T follicular helper cell (primary cell): ENCODE measurements around the gene CTDSP2.
A peak's percentile ranks its signal among the peaks of the same experiment; 100 is the strongest.
"Not testable (repeated sequence)": the region's sequence is repeated elsewhere in the genome, so short reads cannot be mapped to it uniquely, and the experiment has no call there.

Experiments used
- DNase-seq: peaks from one replicate; pipeline ENCODE4 v3.0.0-alpha.2; 2020; ENCODE audit warnings: low read depth

The CTDSP2 gene

DNA sequence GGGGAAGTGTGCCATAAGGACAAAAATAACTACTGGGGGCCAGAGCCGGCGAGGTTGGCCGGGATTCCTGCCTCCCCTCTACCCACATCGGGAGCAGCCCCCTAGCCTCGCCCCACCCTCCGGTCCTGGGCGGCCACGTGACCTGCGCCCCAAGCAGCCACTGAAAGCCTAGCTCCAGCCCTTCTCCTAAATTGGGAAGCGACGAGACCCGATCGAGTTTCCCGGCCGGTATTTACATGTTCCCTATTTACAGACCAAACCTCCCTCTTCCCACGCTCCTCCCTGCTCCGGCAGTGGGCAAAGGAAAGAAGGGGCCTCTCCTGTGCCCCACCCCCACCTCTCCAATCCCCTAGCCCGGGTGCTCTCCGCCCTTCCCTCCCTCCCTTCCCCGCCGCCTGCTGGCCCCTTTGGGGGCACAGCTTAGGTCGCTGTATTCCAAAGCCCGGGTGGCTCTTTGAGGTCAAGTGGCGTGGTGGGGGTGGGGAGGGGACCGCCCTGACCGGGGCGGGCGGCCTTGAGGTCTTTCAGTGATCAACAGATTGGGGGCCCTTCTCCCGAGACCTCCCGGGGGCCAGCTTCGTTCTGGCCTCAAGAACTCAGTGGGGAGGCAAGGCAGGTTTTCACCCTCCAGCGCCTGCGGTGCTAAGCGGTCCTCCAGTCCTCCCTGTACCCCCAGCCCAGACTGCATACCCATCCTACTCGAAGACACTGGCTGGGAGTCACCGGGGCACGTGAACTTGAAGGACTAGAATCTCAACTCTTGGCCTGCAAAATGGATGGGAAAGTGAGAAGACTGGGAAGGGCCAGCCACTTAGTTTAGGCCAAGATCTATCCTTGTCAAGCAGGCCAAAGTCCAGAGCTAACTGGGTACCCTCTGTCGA lies 6.3 kb upstream of the CTDSP2 start:
- no peak for DNase-seq

DNA sequence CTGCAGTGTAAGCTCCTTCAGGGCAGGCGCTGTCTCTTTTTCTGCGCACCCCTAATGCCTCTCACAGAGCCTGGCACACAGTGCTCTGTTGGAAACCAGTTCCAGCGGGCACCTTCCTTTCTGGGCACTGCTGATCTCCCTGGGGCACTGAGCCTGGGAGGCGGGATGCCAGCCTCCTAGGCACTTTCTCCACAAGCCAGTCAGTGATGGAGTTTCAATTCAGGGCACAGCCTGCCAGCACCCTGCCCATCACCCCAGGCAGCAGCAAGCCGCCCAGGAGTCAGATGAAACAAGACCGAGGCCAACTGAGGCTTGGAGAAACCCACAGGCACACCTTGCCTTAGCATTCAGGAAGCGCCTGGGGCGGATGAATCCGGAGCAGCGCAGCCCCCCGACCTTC lies 5.7 kb upstream of the CTDSP2 start:
- DNase-seq: no peak

GRCh38 chr12:57851552-57851951 lies 5.0 kb upstream of the CTDSP2 start:
- DNase-seq: no peak

DNA sequence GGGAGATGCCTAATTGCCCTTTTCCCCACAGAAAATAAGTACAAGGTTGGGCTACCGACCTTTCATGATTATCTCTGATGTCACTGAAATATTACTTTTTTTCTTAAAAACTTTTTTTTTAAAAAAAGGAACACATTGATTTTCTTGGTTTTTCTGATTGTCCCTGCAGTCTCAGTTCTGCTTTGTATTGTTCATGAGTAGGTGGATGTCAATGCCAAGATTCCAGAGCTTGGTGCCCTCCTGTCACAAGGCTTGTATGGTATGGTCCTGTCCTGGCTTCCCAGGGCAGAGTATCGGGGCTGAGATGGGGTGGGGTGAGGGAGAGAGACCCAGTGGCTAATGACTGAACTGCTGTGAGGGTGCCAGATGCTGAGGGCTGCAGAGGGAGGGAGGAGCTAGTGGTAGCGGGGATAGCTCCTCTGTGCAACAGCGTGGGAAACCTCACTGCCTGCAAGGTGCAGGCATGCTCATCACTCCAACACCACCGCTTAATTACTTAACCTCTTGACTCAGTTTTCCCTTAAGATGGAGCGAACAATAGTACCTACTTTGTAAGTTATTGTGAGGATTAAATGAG lies 4.4 kb upstream of the CTDSP2 start:
- DNase-seq: no peak

DNA sequence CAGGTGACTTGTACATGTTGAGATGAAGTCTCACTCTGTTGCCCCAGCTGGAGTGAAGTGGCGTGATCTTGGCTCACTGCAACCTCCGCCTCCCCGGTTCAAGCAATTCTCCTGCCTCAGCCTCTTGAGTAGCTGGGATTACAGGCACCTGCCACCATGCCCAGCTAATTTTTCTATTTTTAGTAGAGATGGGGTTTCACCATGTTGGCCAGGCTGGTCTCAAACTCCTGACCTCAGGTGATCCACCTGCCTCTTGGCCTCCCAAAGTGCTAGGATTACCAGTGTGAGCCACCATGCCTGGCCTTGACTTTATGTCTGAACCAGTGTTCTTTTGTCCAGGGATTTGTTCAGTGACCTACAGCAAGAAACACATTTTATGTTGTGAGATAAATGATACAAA lies 2.9 kb upstream of the CTDSP2 start:
- not testable (repeated sequence) for DNase-seq

GRCh38 chr12:57849035-57849434 lies 2.5 kb upstream of the CTDSP2 start:
- DNase-seq: no peak

GRCh38 chr12:57848208-57848607 lies 1.7 kb upstream of the CTDSP2 start:
- DNase-seq: no peak

DNA sequence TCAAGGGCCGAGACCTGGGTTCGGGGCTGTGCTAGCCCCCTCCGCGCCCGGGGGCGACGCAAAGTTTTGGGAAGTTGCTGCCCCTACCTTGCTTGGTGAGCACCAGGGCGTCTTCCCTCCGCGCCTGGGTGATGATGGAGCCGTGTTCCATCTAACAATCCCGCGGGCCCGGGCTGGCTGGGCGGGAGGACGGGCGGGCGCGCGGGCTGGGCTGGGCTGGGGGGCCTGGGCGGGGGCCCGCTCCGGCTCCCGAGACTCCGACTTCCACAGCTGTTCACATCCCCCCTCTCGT lies 298 bp downstream of the CTDSP2 start:
- DNase-seq: no peak

DNA sequence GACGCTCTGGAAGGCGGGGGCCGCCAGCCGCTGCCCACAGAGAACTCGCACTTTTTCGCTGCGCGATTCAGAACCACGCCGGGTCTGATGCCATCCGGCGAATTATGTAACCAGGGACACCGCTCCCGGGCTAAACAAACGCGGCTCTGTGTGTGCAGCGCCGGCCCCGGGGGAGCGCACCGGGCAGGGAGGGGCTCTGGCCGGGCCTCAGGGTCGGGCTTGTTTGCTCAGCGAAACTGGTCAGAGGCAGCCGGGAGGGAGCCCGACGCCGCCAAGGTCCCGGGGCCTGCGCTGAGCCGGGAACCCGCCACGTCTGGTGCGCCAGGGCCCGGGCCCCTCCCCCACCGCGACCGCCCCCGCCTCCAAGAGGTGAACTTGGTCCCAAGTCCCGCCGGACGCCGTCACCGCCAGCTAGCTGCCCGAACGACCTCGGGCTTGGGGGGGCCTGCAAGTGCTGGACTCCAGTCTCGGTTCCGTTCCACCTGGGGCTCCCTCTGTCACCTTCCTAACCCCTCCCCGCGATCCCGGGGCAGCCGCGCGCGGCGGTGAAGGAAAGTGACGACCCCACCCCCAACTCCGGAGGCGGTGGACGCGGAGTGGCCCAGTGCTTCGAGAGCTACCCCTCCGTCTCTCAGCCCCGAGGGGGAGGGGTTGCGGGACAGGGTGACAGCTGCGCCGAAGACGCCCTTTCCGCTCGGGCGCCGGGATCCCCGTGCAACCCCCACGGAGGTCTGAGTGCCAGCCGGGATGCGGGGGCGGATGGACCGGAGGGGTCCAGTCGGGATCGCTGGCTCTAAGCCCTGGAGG lies 848 bp downstream of the CTDSP2 start:
- DNase-seq: peak; percentile 36

- no peak for DNase-seq
Observed at GRCh38 chr12:57844709-57845477, 1.6 kb downstream of the CTDSP2 start.

GRCh38 chr12:57842342-57843294 lies 3.9 kb downstream of the CTDSP2 start:
- peak; percentile 33 for DNase-seq

DNA sequence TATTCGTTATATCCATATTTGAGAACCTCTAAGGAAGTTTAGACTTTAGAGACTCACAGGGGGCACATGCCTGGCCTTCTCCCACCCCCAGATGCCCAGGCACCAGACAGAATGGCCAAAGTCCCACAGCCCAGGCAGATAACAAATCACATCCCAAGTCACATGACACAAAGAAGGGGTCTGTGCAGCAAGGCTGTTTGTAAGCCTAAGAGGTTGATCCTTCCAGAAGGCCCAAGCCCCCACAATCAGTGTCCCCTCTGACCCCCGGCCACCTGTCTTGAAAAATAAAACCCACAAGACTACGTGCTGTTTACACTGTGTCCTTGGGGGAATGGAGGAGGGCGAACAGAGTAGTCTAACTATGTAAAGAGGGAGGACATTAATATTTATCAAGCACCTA lies 5.1 kb downstream of the CTDSP2 start:
- DNase-seq: no peak

GRCh38 chr12:57840726-57841125 lies 5.8 kb downstream of the CTDSP2 start:
- DNase-seq: no peak

GRCh38 chr12:57839996-57840395 lies 6.5 kb downstream of the CTDSP2 start:
- no peak for DNase-seq

GRCh38 chr12:57838594-57839302 lies 7.8 kb downstream of the CTDSP2 start:
- no peak for DNase-seq

DNA sequence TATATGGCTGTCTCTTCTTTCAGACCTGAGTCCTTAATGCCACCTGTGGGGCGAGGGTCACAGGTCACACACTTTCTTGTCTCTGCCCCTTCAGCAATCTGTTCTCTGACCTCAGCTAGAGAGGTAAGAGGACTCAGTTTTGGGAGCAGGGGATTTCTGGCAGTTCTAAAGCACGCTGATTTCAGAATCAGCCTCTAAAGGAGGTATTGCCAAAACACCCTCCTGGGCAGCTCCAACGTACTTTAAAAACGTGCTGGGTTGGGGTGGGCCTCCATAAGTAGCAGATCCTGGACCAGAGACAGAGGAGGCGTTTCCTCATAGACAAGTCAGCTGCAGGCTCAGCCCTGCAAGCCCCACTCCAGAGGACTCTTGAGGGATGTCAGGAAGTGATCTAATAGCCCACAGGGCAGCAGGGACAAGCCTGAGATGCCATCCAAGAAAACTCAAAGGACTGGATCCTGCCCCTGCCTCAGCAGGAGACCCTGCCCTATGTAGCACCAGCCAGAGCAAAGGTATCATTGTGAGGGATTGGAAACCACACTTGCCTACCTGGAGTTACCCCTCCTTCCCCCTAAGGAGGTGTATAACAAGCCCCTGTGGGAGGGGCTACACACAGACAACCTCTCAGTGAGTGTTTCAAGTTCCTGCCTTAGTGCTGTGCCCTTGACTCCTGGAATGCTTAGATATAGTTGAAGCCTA lies 8.5 kb downstream of the CTDSP2 start:
- no peak for DNase-seq

- DNase-seq: no peak
Observed at GRCh38 chr12:57836442-57837375, 9.8 kb downstream of the CTDSP2 start.
